GM12873 (cell line): ENCODE data around the gene NUDT14.

ENCODE experiments used
- TF ChIP-seq, protein P1 (sequence below): IDR thresholded peaks from 2 replicates; pipeline ENCODE4 v1.5.1; 2012; ENCODE audit warnings: low read depth, mild to moderate bottlenecking, moderate library complexity, low read length, control low read depth; ENCODE audit not compliant: insufficient read depth; ENCODE audit errors: missing control alignments

Gene NUDT14

GRCh38 chr14:105223770-105224544, 42.8 kb upstream of the NUDT14 start:
- TF ChIP-seq, protein P1, sequence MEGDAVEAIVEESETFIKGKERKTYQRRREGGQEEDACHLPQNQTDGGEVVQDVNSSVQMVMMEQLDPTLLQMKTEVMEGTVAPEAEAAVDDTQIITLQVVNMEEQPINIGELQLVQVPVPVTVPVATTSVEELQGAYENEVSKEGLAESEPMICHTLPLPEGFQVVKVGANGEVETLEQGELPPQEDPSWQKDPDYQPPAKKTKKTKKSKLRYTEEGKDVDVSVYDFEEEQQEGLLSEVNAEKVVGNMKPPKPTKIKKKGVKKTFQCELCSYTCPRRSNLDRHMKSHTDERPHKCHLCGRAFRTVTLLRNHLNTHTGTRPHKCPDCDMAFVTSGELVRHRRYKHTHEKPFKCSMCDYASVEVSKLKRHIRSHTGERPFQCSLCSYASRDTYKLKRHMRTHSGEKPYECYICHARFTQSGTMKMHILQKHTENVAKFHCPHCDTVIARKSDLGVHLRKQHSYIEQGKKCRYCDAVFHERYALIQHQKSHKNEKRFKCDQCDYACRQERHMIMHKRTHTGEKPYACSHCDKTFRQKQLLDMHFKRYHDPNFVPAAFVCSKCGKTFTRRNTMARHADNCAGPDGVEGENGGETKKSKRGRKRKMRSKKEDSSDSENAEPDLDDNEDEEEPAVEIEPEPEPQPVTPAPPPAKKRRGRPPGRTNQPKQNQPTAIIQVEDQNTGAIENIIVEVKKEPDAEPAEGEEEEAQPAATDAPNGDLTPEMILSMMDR, result no peak

- TF ChIP-seq, protein P1, result no peak
Measured at GRCh38 chr14:105223260-105223659, 42.1 kb upstream of the NUDT14 start.

DNA sequence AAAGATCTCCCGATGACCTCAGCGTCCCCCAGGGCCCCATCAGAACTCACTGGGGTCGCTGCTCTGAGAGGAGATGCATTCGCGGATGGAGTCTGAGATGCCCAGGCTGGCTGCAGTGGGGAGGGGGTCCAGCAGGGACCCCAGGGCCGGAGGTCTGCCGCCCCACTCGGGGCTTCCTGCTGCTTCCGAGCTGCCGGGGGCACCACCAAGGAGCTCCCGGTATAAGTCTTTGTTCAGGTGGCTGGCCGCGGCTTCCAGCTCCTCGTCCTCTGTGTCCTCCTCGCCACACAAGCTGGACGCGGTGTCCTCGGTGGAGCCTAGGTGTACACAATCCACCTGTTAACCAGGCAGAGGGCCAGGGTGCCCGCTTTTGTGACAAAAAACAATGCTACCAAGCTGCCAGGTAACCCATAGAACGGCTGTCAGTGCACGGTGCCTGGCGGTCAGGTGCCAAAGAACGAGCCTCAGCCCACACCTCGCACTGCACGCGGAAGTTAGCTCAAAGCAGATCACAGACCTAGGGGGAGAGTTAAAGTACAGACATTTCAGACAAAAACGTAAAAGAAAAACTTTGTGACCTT, 40.6 kb upstream of the NUDT14 start:
- TF ChIP-seq, protein P1, result no peak

DNA sequence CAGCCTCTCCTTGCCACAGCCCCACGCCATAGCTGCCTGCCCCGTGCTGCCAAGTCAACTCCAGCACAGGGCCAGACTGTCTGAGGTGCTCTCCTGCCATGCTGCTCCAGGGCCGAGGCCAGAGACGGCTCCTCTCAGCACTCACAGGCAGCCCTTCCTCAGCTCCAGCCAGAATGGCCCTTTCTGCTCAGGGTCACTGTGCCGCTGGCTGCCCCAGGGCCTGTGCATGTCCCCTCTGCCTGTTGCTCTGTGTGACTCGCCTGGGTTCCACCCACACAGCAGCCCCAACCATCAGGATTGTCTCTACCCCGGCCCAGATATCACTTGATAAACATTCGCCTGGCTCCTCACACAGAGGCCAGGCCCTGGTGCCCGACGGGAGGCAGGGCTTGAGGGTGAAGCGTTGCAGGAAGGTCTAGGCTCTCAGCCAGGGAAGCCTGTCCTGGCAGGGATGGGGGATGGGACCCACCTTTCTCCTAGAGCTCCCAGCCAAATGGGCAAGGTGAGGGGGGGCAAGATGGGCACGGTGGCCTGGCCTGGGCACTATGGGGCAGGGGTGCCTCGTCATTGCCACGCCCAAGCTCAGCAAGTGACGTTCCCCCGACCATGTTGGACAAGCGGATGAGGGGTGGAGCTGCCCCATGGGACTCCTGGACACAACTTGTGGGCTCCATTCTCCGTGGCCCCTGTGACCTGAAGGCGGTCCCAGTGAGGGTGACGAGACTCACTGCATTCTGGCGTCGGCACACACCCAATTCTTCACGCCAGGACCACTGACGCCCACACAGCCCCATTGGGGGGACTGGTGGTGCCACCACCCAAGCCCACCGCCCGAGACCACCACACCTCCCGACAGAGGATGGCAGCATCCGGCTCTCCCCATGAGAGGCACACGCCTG, 39.8 kb upstream of the NUDT14 start:
- TF ChIP-seq, protein P1, result no peak

- TF ChIP-seq, protein P1, result no peak
Measured at GRCh38 chr14:105219753-105220152, 38.6 kb upstream of the NUDT14 start.

DNA sequence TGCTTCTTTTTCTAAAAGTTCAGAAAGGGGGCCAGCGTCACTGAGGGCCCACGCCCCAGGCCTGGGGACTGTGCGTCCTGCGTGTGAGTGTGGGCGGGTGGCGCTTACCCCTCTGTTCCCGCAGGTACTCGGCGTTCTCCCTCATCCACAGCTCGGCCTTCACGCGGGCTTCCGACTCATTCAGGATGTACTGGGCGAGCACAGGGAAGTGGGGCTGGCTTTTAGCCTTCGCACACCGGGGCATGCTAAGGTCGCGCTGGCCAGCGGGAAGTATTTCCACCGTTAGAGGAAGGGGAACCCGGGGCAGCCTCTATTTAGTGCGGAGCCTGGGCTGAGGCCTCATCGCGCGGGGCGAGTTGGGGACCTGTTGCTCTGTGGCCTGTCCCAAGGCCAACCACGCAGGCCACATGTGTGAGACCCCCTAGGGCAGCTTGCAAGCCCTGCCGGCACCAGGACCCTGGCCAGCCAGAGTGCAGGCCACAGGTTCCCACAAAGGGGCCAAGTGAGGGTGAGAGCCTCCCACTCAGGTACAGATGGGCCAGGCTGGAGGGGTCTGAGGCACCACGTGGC, 38.0 kb upstream of the NUDT14 start:
- TF ChIP-seq, protein P1, result no peak
